GM18909 (cell line): Measurements from ENCODE around the gene OR13C2.

ENCODE experiments used
- ATAC-seq: cut with Tn5 transposase; IDR thresholded peaks from one replicate; pipeline ENCODE4 v1.9.1; 2021; ENCODE audit warnings: mild to moderate bottlenecking; ENCODE audit not compliant: unreplicated experiment, poor library complexity

OR13C2 gene

GRCh38 chr9:104556830-104557634 lies 48.4 kb downstream of the OR13C2 start:
- ATAC-seq = peak; percentile 71

- no peak for ATAC-seq
Measured at GRCh38 chr9:104555521-104555920, 49.9 kb downstream of the OR13C2 start.
